ENCODE results near the gene GDPD3. TPM values are rescaled to one million over a fixed set of nuclear protein-coding genes. Genes with fewer than 3 reads are reported as not detected.

The GDPD3 gene
- total RNA-seq, 6 experiments from 2014 or later, result 0.19 to 2.3 (median 2.3) TPM; not detected in 1

GRCh38 chr16:30077656-30078055, 35.7 kb downstream of the GDPD3 start:
- ATAC-seq (no peak), DNase-seq (no peak)
- H3K9me3 ChIP-seq, result no peaks in the 10 kb centered on the region
- H3K36me3 ChIP-seq, result peaks cover 0 to 34% (median 16%) of the 10 kb centered on the region in 4 donors
- no peak overlapping the region for H3K4me3 ChIP-seq
- H3K27ac ChIP-seq, result no peak overlapping the region
- intact Hi-C loops (cut with DNase I), result no loop called here
- peaks cover 0 to 26% (median 12%) of the 10 kb centered on the region in 4 donors for H3K4me1 ChIP-seq
- H3K27me3 ChIP-seq, result no peaks in the 10 kb centered on the region
- TF ChIP-seq CTCF (IDR thresholded peaks at IDR 0.05) (no peak), POLR2A (IDR thresholded peaks at IDR 0.05) (no peak)
- 63% methylated on average over 5 of the region's 6 CpGs for WGBS (ENCODE audit: insufficient coverage, low coverage, low lambda C conversion rate, missing lambda C conversion rate)

- intact Hi-C loops (cut with DNase I), result no loop called here
- 2% methylated on average over 13 of the region's 33 CpGs for WGBS (ENCODE audit: insufficient coverage, low coverage, low lambda C conversion rate, missing lambda C conversion rate)
- H3K4me3 ChIP-seq, result peak overlapping the region; percentile 90 to 99 (median 98)
- H3K27ac ChIP-seq, result peak overlapping the region; percentile 82 to 96 (median 84)
- peak; percentile 55 to 78 (median 67) for ATAC-seq
- no peaks in the 10 kb centered on the region for H3K27me3 ChIP-seq
- TF ChIP-seq POLR2A (IDR thresholded peaks at IDR 0.05) (no peak), CTCF (IDR thresholded peaks at IDR 0.05) (no peak)
- H3K4me1 ChIP-seq, result peaks cover 0 to 34% (median 12%) of the 10 kb centered on the region in 4 donors
- H3K9me3 ChIP-seq, result no peaks in the 10 kb centered on the region
- peaks cover 0 to 41% (median 18%) of the 10 kb centered on the region in 4 donors for H3K36me3 ChIP-seq
- DNase-seq, result peak in 2 of 3 donors; percentile 63 to 74
Measured at GRCh38 chr16:30076276-30076791, 37.0 kb downstream of the GDPD3 start.

- ATAC-seq (peak; percentile 95 to 97 (median 96)), DNase-seq (peak; percentile 92 to 94 (median 94))
- H3K4me1 ChIP-seq, result peaks cover 0 to 36% (median 11%) of the 10 kb centered on the region in 4 donors
- peak within 1 kb of the TSS; percentile 90 to 99 (median 98) for H3K4me3 ChIP-seq
- 1% methylated on average over 37 of the region's 67 CpGs for WGBS (ENCODE audit: insufficient coverage, low coverage, low lambda C conversion rate, missing lambda C conversion rate)
- intact Hi-C loops (cut with DNase I), result no loop called here
- H3K9me3 ChIP-seq, result no peaks in the 10 kb centered on the region
- H3K36me3 ChIP-seq, result peaks cover 0 to 41% (median 18%) of the 10 kb centered on the region in 4 donors
- peak within 1 kb of the TSS; percentile 82 to 96 (median 84) for H3K27ac ChIP-seq
- H3K27me3 ChIP-seq, result no peaks in the 10 kb centered on the region
- TF ChIP-seq POLR2A (IDR thresholded peaks at IDR 0.05) (peak; percentile 84), CTCF (IDR thresholded peaks at IDR 0.05) (peak in 1 of 4 donors; percentile 21)
Measured at GRCh38 chr16:30075503-30076275, 37.6 kb downstream of the GDPD3 start, which contains the start of gene PPP4C. Gene PPP4C, plus strand, starts transcription at chr16:30075994. Its CDS starts 384 bp downstream, at chr16:30076378.

GRCh38 chr16:30070490-30070889, 42.8 kb downstream of the GDPD3 start:
- intact Hi-C loops (cut with DNase I), result no loop called here
- peaks cover 0 to 44% (median 4%) of the 10 kb centered on the region in 4 donors for H3K4me1 ChIP-seq
- H3K4me3 ChIP-seq, result no peak overlapping the region

More at GRCh38 chr16:30070490-30070889, 42.8 kb downstream of the GDPD3 start:
- ATAC-seq, result no peak
- Histone ChIP-seq H3K36me3 (peaks cover 15 to 53% (median 31%) of the 10 kb centered on the region in 4 donors), H3K27ac (no peak overlapping the region), H3K27me3 (no peaks in the 10 kb centered on the region), H3K9me3 (no peaks in the 10 kb centered on the region)
- TF ChIP-seq CTCF (IDR thresholded peaks at IDR 0.05) (no peak), POLR2A (IDR thresholded peaks at IDR 0.05) (no peak)
- no peak for DNase-seq
